Measurements from ENCODE around the gene PDLIM1.
"Not testable (repeated sequence)": the region's sequence is repeated elsewhere in the genome, so short reads cannot be mapped to it uniquely, and the experiment has no call there.

DNA sequence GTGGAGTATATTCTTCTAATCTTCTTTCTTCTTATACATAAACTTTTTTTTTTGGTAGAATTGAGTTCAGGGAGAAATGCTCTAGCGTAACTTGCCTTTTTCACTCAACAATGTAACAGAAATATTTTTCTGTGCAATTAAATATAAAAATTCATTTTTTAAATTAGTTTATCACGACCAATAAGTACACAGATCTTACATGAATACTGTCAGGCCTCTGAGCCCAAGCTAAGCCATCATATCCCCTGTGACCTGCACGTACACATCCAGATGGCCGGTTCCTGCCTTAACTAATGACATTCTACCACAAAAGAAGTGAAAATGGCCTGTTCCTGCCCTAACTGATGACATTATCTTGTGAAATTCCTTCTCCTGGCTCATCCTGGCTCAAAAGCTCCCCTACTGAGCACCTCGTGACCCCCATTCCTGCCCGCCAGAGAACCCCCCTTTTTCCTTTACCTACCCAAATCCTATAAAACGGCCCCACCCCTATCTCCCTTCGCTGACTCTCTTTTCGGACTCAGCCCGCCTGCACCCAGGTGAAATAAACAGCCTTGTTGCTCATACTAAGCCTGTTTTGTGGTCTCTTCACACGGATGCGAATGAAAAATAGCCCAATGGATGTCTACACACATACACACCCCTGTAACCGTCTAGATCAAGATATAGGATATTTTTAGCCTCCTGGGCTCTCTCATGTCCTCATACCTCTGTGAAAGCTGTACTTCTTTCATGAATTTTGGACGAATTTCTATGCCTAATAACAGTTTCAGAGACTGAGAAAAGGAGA, 61.7 kb downstream of the PDLIM1 start:
- TF ChIP-seq POLR2A (conservative IDR thresholded peaks at IDR 0.05); ZNF253 (CRISPR knock-in tag; conservative IDR thresholded peaks at IDR 0.05); CBFB (CRISPR knock-in tag; IDR thresholded peaks at IDR 0.05); CHD2 (IDR thresholded peaks at IDR 0.05; ENCODE audit: low read depth, low read length); STAG1 (CRISPR knock-in tag; IDR thresholded peaks at IDR 0.05; ENCODE audit: borderline replicate concordance); TARDBP (IDR thresholded peaks at IDR 0.05): not testable (repeated sequence)
- TF ChIP-seq, protein P1, sequence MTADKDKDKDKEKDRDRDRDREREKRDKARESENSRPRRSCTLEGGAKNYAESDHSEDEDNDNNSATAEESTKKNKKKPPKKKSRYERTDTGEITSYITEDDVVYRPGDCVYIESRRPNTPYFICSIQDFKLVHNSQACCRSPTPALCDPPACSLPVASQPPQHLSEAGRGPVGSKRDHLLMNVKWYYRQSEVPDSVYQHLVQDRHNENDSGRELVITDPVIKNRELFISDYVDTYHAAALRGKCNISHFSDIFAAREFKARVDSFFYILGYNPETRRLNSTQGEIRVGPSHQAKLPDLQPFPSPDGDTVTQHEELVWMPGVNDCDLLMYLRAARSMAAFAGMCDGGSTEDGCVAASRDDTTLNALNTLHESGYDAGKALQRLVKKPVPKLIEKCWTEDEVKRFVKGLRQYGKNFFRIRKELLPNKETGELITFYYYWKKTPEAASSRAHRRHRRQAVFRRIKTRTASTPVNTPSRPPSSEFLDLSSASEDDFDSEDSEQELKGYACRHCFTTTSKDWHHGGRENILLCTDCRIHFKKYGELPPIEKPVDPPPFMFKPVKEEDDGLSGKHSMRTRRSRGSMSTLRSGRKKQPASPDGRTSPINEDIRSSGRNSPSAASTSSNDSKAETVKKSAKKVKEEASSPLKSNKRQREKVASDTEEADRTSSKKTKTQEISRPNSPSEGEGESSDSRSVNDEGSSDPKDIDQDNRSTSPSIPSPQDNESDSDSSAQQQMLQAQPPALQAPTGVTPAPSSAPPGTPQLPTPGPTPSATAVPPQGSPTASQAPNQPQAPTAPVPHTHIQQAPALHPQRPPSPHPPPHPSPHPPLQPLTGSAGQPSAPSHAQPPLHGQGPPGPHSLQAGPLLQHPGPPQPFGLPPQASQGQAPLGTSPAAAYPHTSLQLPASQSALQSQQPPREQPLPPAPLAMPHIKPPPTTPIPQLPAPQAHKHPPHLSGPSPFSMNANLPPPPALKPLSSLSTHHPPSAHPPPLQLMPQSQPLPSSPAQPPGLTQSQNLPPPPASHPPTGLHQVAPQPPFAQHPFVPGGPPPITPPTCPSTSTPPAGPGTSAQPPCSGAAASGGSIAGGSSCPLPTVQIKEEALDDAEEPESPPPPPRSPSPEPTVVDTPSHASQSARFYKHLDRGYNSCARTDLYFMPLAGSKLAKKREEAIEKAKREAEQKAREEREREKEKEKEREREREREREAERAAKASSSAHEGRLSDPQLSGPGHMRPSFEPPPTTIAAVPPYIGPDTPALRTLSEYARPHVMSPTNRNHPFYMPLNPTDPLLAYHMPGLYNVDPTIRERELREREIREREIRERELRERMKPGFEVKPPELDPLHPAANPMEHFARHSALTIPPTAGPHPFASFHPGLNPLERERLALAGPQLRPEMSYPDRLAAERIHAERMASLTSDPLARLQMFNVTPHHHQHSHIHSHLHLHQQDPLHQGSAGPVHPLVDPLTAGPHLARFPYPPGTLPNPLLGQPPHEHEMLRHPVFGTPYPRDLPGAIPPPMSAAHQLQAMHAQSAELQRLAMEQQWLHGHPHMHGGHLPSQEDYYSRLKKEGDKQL (CRISPR knock-in tag; IDR thresholded peaks at IDR 0.05; ENCODE audit: borderline replicate concordance): not testable (repeated sequence)

Data from K562 (cell line).